Stomach smooth muscle (tissue), 2 donors: ENCODE data around the gene GLIPR2.
"Not testable (repeated sequence)": the region's sequence is repeated elsewhere in the genome, so short reads cannot be mapped to it uniquely, and the experiment has no call there.

ENCODE experiments used
- H3K27ac ChIP-seq: one replicate; pipeline ENCODE4 v1.7.0; 2013; ENCODE audit warnings: mild to moderate bottlenecking, low read length, inconsistent platforms
- H3K27me3 ChIP-seq, 2 donors: one replicate each; pipeline ENCODE4 v1.7.0; 2013; ENCODE audit warnings: low read length in 2 of 2; ENCODE audit not compliant: insufficient read depth in 2 of 2, control insufficient read depth in 1 of 2
- H3K36me3 ChIP-seq, 2 donors: one replicate each; pipeline ENCODE4 v1.7.0; 2013; ENCODE audit warnings: low read length in 2 of 2; ENCODE audit not compliant: control insufficient read depth in 2 of 2, insufficient read depth in 2 of 2
- H3K4me1 ChIP-seq: one replicate; pipeline ENCODE4 v1.7.0; 2013; ENCODE audit warnings: low read length; ENCODE audit not compliant: control insufficient read depth, insufficient read depth
- H3K4me3 ChIP-seq, 2 donors: one replicate each; pipeline ENCODE4 v1.7.0; 2013; ENCODE audit warnings: low read length in 2 of 2
- H3K9ac ChIP-seq, 2 donors: one replicate each; pipeline ENCODE4 v1.7.0; 2013; ENCODE audit warnings: low read length in 2 of 2, mild to moderate bottlenecking in 1 of 2
- H3K9me3 ChIP-seq, 2 donors: one replicate each; pipeline ENCODE4 v1.7.0; 2013; ENCODE audit warnings: low read length in 2 of 2; ENCODE audit not compliant: control insufficient read depth in 2 of 2
- donor health status: healthy.
- donor health status: Pancreatic carcinoma.

Gene GLIPR2

GRCh38 chr9:36164372-36164771 is 27.8 kb downstream of the GLIPR2 start:
- Histone ChIP-seq H3K9ac (no peak overlapping the region), H3K27me3 (no peaks in the 10 kb centered on the region), H3K4me3 (no peak overlapping the region), H3K36me3 (peaks cover 4% of the 10 kb centered on the region in 2 donors), H3K9me3 (no peaks in the 10 kb centered on the region), H3K27ac (peak overlapping the region; percentile 41), H3K4me1 (peaks cover 25% of the 10 kb centered on the region)

- peaks cover 4% of the 10 kb centered on the region in 2 donors for H3K36me3 ChIP-seq
- H3K9ac ChIP-seq = no peak overlapping the region
- H3K4me3 ChIP-seq = no peak overlapping the region
- peaks cover 23% of the 10 kb centered on the region for H3K4me1 ChIP-seq
- H3K9me3 ChIP-seq = no peaks in the 10 kb centered on the region
- H3K27me3 ChIP-seq = no peaks in the 10 kb centered on the region
- H3K27ac ChIP-seq = peak overlapping the region; percentile 41
Measured at GRCh38 chr9:36164989-36165388, 28.5 kb downstream of the GLIPR2 start.

GRCh38 chr9:36165826-36166167 is 29.3 kb downstream of the GLIPR2 start:
- Histone ChIP-seq H3K9ac (peak overlapping the region; percentile 61 to 62), H3K36me3 (peaks cover 2 to 4% of the 10 kb centered on the region in 2 donors), H3K4me1 (peaks cover 23% of the 10 kb centered on the region), H3K27ac (no peak overlapping the region), H3K4me3 (peak overlapping the region; percentile 79 to 82), H3K9me3 (no peaks in the 10 kb centered on the region), H3K27me3 (no peaks in the 10 kb centered on the region)

- no peak overlapping the region for H3K27ac ChIP-seq
- peak overlapping the region; percentile 42 to 61 for H3K9ac ChIP-seq
Measured at GRCh38 chr9:36166168-36166927, 29.8 kb downstream of the GLIPR2 start.

GRCh38 chr9:36169166-36169565 is 32.6 kb downstream of the GLIPR2 start, which contains the start of gene CCIN:
TSS of gene CCIN (plus strand) at chr9:36169388. CDS start at chr9:36169503, 115 bp downstream.
- H3K9ac ChIP-seq = no peak within 1 kb of the TSS
- peaks cover 10% of the 10 kb centered on the region for H3K4me1 ChIP-seq
- H3K4me3 ChIP-seq = no peak within 1 kb of the TSS
- H3K27ac ChIP-seq = no peak within 1 kb of the TSS
- H3K27me3 ChIP-seq = no peaks in the 10 kb centered on the region
- no peaks in the 10 kb centered on the region for H3K9me3 ChIP-seq
- H3K36me3 ChIP-seq = no peaks in the 10 kb centered on the region

More at GRCh38 chr9:36166168-36166927, 29.8 kb downstream of the GLIPR2 start:
- Histone ChIP-seq H3K9me3 (no peaks in the 10 kb centered on the region), H3K4me3 (peak overlapping the region; percentile 79 to 82), H3K27me3 (no peaks in the 10 kb centered on the region), H3K36me3 (peaks cover 2 to 4% of the 10 kb centered on the region in 2 donors), H3K4me1 (peaks cover 23% of the 10 kb centered on the region)

- H3K4me3 ChIP-seq = no peak overlapping the region
- H3K9ac ChIP-seq = no peak overlapping the region
- H3K27me3 ChIP-seq = no peaks in the 10 kb centered on the region
- no peaks in the 10 kb centered on the region for H3K36me3 ChIP-seq
- H3K9me3 ChIP-seq = no peaks in the 10 kb centered on the region
- no peak overlapping the region for H3K27ac ChIP-seq
- peaks cover 9% of the 10 kb centered on the region for H3K4me1 ChIP-seq
Measured at GRCh38 chr9:36169708-36170107, 33.2 kb downstream of the GLIPR2 start.

- peaks cover 6% of the 10 kb centered on the region for H3K4me1 ChIP-seq
- H3K9ac ChIP-seq = no peak overlapping the region
- no peak overlapping the region for H3K4me3 ChIP-seq
- H3K36me3 ChIP-seq = no peaks in the 10 kb centered on the region
- no peaks in the 10 kb centered on the region for H3K27me3 ChIP-seq
- H3K9me3 ChIP-seq = no peaks in the 10 kb centered on the region
- H3K27ac ChIP-seq = no peak overlapping the region
Measured at GRCh38 chr9:36170531-36170930, 34.0 kb downstream of the GLIPR2 start.

- Histone ChIP-seq H3K9ac (no peak overlapping the region), H3K4me3 (no peak overlapping the region), H3K36me3 (no peaks in the 10 kb centered on the region), H3K4me1 (no peaks in the 10 kb centered on the region), H3K27me3 (no peaks in the 10 kb centered on the region), H3K9me3 (no peaks in the 10 kb centered on the region), H3K27ac (no peak overlapping the region)
Measured at GRCh38 chr9:36173861-36174260, 37.3 kb downstream of the GLIPR2 start.

- H3K9me3 ChIP-seq = no peaks in the 10 kb centered on the region
- no peaks in the 10 kb centered on the region for H3K27me3 ChIP-seq
- no peaks in the 10 kb centered on the region for H3K36me3 ChIP-seq
- no peak overlapping the region for H3K4me3 ChIP-seq
- no peak overlapping the region for H3K9ac ChIP-seq
- H3K4me1 ChIP-seq = no peaks in the 10 kb centered on the region
- no peak overlapping the region for H3K27ac ChIP-seq
Measured at GRCh38 chr9:36174271-36174670, 37.7 kb downstream of the GLIPR2 start.

GRCh38 chr9:36174731-36175130 is 38.2 kb downstream of the GLIPR2 start:
- no peaks in the 10 kb centered on the region for H3K4me1 ChIP-seq
- H3K9me3 ChIP-seq = no peaks in the 10 kb centered on the region
- H3K36me3 ChIP-seq = no peaks in the 10 kb centered on the region
- H3K27ac ChIP-seq = no peak overlapping the region
- H3K4me3 ChIP-seq = no peak overlapping the region
- no peak overlapping the region for H3K9ac ChIP-seq
- H3K27me3 ChIP-seq = no peaks in the 10 kb centered on the region

- not testable (repeated sequence) for H3K36me3 ChIP-seq, H3K9ac ChIP-seq, H3K9me3 ChIP-seq, H3K27ac ChIP-seq, H3K4me1 ChIP-seq, H3K4me3 ChIP-seq, H3K27me3 ChIP-seq
Measured at GRCh38 chr9:36175209-36175608, 38.7 kb downstream of the GLIPR2 start.
